Measurements from ENCODE around the gene MAT2A.

The MAT2A gene

DNA sequence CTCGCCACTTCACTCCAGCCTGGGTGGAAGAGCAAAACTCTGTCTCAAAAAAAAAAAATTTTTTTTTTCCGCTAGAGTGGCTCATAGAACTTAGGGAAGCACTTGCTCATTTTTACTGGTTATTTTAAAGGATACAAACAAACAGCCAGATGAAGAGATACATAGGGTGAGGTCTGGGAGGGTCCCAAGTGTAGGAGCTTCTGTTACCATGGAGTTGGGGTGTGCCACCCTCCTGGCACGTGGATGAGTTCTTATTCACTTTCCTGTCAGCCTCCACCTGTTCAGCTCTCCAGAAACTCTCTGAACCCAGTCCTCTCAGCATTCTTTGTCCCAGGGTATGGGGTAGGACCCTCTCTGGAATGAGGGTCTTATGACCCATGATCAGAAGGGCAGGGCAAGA lies 4.9 kb upstream of the MAT2A start:
- no peak overlapping the region for H3K4me3 ChIP-seq (ENCODE audit: control insufficient read depth, low read depth, low read length)
- TF ChIP-seq, protein P1, sequence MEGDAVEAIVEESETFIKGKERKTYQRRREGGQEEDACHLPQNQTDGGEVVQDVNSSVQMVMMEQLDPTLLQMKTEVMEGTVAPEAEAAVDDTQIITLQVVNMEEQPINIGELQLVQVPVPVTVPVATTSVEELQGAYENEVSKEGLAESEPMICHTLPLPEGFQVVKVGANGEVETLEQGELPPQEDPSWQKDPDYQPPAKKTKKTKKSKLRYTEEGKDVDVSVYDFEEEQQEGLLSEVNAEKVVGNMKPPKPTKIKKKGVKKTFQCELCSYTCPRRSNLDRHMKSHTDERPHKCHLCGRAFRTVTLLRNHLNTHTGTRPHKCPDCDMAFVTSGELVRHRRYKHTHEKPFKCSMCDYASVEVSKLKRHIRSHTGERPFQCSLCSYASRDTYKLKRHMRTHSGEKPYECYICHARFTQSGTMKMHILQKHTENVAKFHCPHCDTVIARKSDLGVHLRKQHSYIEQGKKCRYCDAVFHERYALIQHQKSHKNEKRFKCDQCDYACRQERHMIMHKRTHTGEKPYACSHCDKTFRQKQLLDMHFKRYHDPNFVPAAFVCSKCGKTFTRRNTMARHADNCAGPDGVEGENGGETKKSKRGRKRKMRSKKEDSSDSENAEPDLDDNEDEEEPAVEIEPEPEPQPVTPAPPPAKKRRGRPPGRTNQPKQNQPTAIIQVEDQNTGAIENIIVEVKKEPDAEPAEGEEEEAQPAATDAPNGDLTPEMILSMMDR (IDR thresholded peaks at IDR 0.05; ENCODE audit: control insufficient read depth, insufficient read depth, low read depth, low read length, missing control alignments): no peak
- DNase-seq (ENCODE audit: low read depth): no peak

DNA sequence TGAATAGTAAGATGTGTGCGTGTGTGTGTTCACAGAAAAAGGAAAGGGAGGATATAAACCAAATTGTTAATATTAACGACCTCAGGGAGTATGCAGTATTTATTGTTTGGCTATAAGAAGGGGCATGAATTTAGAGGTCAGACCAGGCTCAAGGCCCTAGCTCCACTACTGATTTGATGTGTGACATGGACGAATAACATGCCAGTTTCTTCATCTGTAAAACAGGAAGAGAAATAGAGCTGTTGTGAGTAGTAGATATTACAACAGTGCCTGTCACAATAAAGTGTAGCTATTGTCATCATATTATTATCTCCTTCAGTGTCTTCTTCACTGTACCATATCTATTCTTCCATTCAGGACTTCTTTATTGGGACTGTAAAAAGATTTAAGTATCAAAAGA lies 4.1 kb upstream of the MAT2A start:
- H3K4me3 ChIP-seq (ENCODE audit: control insufficient read depth, low read depth, low read length): no peak overlapping the region
- TF ChIP-seq, protein P1 (IDR thresholded peaks at IDR 0.05; ENCODE audit: control insufficient read depth, insufficient read depth, low read depth, low read length, missing control alignments): no peak
- no peak for DNase-seq (ENCODE audit: low read depth)

DNA sequence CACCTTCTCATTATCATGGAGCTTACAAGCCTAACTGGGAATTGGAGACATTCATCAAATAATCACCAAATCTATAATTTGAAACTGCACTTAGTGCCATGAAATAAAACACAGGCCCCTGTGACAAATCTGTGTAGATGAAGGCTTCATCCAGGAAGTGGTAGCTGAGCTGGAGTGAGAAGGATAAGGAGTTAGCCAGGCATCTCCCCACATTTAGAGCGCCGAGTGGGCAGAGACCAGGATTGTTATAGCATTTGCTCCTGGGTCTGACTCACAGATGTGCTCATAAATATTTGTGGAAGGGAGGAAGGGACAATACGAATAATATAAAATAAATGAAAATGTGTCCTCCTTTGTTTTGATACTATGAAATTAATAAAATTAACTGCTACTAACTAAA lies 2.5 kb upstream of the MAT2A start:
- H3K4me3 ChIP-seq (ENCODE audit: control insufficient read depth, low read depth, low read length): no peak overlapping the region
- DNase-seq (ENCODE audit: low read depth): peak; percentile 67
- TF ChIP-seq, protein P1 (IDR thresholded peaks at IDR 0.05; ENCODE audit: control insufficient read depth, insufficient read depth, low read depth, low read length, missing control alignments): no peak

DNA sequence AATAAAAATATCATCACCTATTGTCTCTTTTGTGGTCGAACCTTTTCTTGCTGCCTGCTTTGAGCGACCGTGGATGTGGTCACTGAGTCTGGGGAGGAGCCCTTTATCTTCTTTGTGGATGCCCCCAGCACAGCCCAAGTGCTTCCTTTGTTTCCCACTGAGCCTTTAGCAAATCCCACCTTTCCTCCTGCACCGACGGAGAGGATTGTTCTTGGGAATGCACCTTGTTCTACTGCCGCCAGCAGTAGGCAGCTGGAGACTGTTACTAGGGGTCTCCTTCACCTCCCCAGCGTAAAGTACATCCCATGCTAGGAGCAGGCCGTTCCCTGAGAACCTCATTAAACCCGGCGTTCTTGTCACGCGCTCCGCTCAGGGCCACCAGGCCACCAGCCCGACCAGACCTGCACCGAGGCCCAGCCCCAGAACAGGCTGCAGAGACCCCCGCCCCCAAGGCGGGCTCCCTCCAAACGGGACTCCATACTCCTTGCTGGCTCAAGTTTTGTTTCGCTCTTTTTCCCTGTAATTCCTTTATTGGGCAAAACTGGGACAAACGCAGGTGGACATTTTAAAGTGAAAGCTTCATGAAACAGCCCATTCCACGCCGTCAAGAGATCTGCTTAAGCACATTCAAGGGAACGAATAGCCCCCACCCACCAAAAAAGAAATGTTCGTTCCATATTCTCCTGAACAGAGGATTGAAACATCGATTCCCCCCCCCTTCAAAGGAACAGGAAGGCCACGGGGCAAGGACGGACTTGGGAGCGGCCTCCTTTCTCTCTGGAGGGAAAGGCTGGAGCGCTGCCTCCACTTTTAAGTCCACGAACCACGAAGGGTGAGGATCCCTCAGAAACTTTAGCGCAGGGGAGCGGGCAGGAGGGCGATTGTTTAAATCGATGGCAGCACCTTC lies 1.1 kb upstream of the MAT2A start:
- TF ChIP-seq, protein P1 (IDR thresholded peaks at IDR 0.05; ENCODE audit: control insufficient read depth, insufficient read depth, low read depth, low read length, missing control alignments): no peak
- peak overlapping the region; percentile 82 for H3K4me3 ChIP-seq (ENCODE audit: control insufficient read depth, low read depth, low read length)
- no peak for DNase-seq (ENCODE audit: low read depth)

DNA sequence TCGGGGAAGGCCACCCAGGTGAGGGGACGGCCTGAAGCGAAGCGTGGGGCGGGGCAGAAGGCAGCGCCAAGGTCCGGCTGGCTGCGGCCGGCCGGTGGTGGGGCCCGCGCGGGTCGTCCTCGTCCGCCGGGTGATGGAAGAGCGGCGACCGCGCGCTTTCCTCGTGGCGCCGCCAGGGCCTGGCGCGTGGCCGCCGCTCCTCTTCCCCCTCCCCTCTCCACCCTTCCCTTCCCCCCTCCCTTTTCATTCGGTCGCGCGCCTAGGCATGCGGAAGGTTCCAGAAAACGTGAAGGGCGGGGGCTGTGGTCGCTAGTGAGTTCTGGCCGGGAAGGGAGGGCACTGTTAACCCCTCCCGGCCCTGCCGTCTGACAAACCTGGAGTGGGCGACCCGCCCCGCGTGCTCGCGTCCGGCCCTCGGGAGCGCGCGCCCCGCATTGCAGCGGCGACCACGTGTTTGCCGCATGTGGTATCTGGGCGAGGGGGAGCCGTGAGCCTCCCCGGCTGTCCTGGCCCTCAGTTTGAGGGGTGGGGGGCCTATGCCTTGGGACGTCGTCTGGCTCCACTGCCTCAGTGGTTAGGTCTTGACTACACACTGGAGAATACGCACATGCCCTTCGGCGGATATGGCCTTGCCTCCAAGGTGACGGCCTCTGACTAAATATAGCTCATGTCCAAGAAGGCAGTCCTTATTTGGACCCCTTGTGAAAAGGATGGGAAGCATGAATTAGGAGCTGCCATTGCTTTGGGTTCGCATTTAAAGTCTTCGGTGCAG lies 579 bp downstream of the MAT2A start:
- peak overlapping the region; percentile 92 for H3K4me3 ChIP-seq (ENCODE audit: control insufficient read depth, low read depth, low read length)
- DNase-seq (ENCODE audit: low read depth): no peak
- TF ChIP-seq, protein P1 (IDR thresholded peaks at IDR 0.05; ENCODE audit: control insufficient read depth, insufficient read depth, low read depth, low read length, missing control alignments): no peak

DNA sequence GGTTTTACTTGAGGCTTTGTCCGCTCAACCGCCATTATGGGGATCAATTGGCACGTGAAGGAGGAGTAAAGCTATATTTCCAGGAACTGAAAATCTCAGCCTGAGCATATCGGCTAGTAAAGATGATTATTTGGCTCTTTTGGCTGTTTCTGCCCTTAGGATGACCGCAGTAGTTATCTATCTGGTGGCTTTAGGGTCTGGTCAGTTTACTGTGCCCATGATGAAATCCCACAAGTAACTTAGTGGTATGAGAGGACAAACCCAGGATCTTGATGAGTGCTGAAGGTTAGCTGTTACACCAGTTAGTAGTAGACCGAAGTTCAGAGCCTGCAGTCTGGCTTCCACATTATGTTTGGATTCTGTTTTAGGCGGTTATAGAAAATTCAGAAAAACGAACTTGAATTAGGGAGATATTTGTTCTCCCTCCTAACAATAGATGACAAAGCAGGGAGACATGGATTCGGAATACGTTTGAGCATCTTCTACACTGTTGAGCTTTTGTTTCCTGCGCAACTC lies 1.2 kb downstream of the MAT2A start:
- TF ChIP-seq, protein P1 (IDR thresholded peaks at IDR 0.05; ENCODE audit: control insufficient read depth, insufficient read depth, low read depth, low read length, missing control alignments): no peak
- peak overlapping the region; percentile 92 for H3K4me3 ChIP-seq (ENCODE audit: control insufficient read depth, low read depth, low read length)
- DNase-seq (ENCODE audit: low read depth): no peak

Data from AG09309 (cell line).